HUES6 (cell line): Measurements from ENCODE around the gene L3HYPDH.

Source experiments
- H3K27ac ChIP-seq: 2 replicates; pipeline ENCODE4 v1.7.0; 2013; ENCODE audit warnings: low read depth, mild to moderate bottlenecking, low read length, inconsistent platforms
- H3K27me3 ChIP-seq: 2 replicates; pipeline ENCODE4 v1.6.1; 2013; ENCODE audit warnings: low read length; ENCODE audit not compliant: control insufficient read depth, insufficient read depth
- H3K36me3 ChIP-seq: 2 replicates; pipeline ENCODE4 v1.6.1; 2013; ENCODE audit warnings: low read length; ENCODE audit not compliant: control insufficient read depth, insufficient read depth
- H3K4me1 ChIP-seq: 2 replicates; pipeline ENCODE4 v1.6.1; 2013; ENCODE audit warnings: low read length; ENCODE audit not compliant: control insufficient read depth, insufficient read depth
- H3K4me3 ChIP-seq: 2 replicates; pipeline ENCODE4 v1.5.1; 2013; ENCODE audit warnings: low read depth, low read length
- H3K9ac ChIP-seq: one replicate; pipeline ENCODE4 v1.6.1; 2013; ENCODE audit warnings: mild to moderate bottlenecking, low read length
- H3K9me3 ChIP-seq: 2 replicates; pipeline ENCODE4 v1.6.1; 2013; ENCODE audit warnings: low read depth, low read length; ENCODE audit not compliant: control insufficient read depth, insufficient read depth

The L3HYPDH gene

DNA sequence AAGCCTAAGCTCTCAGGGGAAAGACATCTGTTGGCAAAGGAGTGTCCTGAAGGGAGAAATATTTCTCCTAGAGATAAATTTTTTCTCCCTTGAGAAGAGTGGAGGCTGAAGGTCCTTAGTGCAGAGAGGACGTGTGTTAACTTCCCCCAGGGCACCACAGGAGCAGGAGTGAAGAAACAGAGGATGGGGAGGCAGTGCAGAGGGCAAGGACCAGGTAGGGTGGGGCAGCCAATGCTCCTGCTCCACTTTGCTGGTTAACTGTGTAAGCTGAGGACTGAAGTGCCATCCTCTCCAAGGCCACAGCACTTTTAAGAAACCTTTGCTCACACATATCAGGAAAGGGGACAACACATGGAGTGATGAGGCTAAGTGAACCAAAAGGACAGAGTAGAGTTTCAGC, 4.0 kb downstream of the L3HYPDH start:
- H3K27ac ChIP-seq, result no peak overlapping the region

GRCh38 chr14:59478540-59478939, 5.7 kb downstream of the L3HYPDH start:
- peaks cover 13% of the 10 kb centered on the region for H3K4me1 ChIP-seq
- peaks cover 44% of the 10 kb centered on the region for H3K36me3 ChIP-seq
- no peak overlapping the region for H3K27ac ChIP-seq

More for the DNA sequence above, 4.0 kb downstream of the L3HYPDH start:
- H3K4me1 ChIP-seq, result peaks cover 13% of the 10 kb centered on the region
- no peak overlapping the region for H3K9ac ChIP-seq
- H3K4me3 ChIP-seq, result no peak overlapping the region
- no peaks in the 10 kb centered on the region for H3K9me3 ChIP-seq
- H3K36me3 ChIP-seq, result peaks cover 30% of the 10 kb centered on the region
- H3K27me3 ChIP-seq, result no peaks in the 10 kb centered on the region

GRCh38 chr14:59475709-59476108, 8.5 kb downstream of the L3HYPDH start:
- no peak overlapping the region for H3K9ac ChIP-seq
- H3K4me3 ChIP-seq, result no peak overlapping the region
- peaks cover 66% of the 10 kb centered on the region for H3K36me3 ChIP-seq
- no peak overlapping the region for H3K27ac ChIP-seq
- H3K9me3 ChIP-seq, result no peaks in the 10 kb centered on the region
- no peaks in the 10 kb centered on the region; the same call in none of the 2 replicates for H3K4me1 ChIP-seq
- no peaks in the 10 kb centered on the region for H3K27me3 ChIP-seq

More at GRCh38 chr14:59478540-59478939, 5.7 kb downstream of the L3HYPDH start:
- Histone ChIP-seq H3K9ac (no peak overlapping the region), H3K9me3 (no peaks in the 10 kb centered on the region), H3K4me3 (no peak overlapping the region), H3K27me3 (no peaks in the 10 kb centered on the region)

DNA sequence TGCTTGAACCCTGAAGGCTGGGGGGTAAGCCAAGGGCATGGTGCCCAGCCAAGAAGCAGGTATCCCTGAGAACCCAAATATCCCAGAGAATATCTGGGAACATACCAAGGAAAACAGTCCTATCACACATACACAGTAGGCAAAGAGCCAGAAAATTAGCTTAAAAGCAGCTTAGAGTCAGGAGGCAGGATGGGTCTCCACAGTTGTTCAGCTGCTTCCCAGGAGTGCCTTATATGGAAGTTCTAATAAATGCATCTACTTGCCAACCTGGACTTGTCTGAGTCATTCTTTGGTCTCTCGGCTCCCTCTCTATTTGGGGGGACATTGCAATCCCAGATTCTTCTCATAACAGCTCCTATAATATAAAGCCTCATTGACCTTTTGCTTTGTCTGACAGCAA, 10.0 kb downstream of the L3HYPDH start:
- Histone ChIP-seq H3K27ac (no peak overlapping the region), H3K9ac (no peak overlapping the region), H3K36me3 (peaks cover 76% of the 10 kb centered on the region), H3K4me3 (no peak overlapping the region), H3K4me1 (no peaks in the 10 kb centered on the region), H3K27me3 (no peaks in the 10 kb centered on the region), H3K9me3 (no peaks in the 10 kb centered on the region)

DNA sequence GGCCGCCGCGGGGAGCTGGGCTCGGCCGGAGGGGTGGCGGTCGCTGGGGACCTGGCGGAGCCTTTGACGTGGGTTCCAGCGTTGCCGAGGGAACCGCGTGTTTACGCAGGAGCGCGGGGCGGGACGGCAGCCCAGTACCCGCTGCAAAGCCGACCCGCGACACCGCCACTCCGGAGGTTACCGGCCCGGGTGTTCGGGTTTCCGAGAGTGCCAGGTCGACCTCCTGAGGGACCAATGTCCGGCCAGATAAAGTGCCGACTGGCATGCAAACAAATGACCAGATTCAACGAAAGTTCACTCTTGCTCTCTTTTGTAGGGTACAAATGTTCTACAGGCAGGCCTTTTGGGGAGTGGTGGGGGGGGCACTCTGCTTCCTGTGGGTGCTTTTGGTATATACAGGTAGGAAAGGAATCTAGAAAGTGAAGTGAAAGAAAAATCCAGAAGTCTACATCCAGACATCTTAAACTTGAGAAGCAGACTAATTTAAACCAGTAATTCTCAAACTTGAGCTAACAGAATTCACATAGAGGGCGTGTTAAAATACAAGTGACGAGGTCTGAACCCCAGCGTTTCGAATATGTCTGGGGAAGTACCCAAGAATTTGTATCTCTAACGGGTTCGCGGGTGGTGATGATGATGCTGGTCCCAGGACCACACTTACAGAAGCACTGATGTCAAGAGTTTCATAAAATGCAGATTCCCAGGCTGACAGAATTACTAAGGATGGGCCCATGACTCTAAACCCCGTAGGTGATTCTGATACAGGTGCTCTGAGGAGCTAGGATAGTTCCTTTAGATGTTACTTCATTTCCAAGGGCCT, 18.7 kb downstream of the L3HYPDH start, which contains the start of gene GPR135:
Gene GPR135, minus strand, starts transcription at position 65 of the 820 bp plus-strand sequence. CDS start 154 bp downstream, outside the sequence.
- Histone ChIP-seq H3K36me3 (peaks cover 11% of the 10 kb centered on the region), H3K4me1 (peaks cover 5% of the 10 kb centered on the region; the same call in 1 of the 2 replicates), H3K4me3 (peak within 1 kb of the TSS; percentile 86), H3K9me3 (no peaks in the 10 kb centered on the region), H3K9ac (peak within 1 kb of the TSS; percentile 61), H3K27ac (no peak within 1 kb of the TSS), H3K27me3 (peaks cover 36% of the 10 kb centered on the region)

GRCh38 chr14:59464486-59465315, 19.5 kb downstream of the L3HYPDH start:
- H3K4me1 ChIP-seq, result peaks cover 5% of the 10 kb centered on the region; the same call in 1 of the 2 replicates

GRCh38 chr14:59463787-59464485, 20.3 kb downstream of the L3HYPDH start:
- Histone ChIP-seq H3K4me1 (peaks cover 5% of the 10 kb centered on the region; the same call in 1 of the 2 replicates), H3K9ac (peak overlapping the region; percentile 61), H3K9me3 (no peaks in the 10 kb centered on the region), H3K27ac (no peak overlapping the region), H3K4me3 (peak overlapping the region; percentile 86), H3K36me3 (peaks cover 4% of the 10 kb centered on the region; the same call in 1 of the 2 replicates), H3K27me3 (peaks cover 36% of the 10 kb centered on the region)

More at GRCh38 chr14:59464486-59465315, 19.5 kb downstream of the L3HYPDH start:
- no peaks in the 10 kb centered on the region for H3K9me3 ChIP-seq
- peaks cover 4% of the 10 kb centered on the region for H3K36me3 ChIP-seq
- H3K4me3 ChIP-seq, result peak overlapping the region; percentile 86
- H3K27me3 ChIP-seq, result peaks cover 36% of the 10 kb centered on the region
- H3K9ac ChIP-seq, result peak overlapping the region; percentile 61
- H3K27ac ChIP-seq, result no peak overlapping the region

- Histone ChIP-seq H3K4me3 (no peak overlapping the region), H3K9ac (no peak overlapping the region), H3K4me1 (peaks cover 5% of the 10 kb centered on the region; the same call in 1 of the 2 replicates), H3K9me3 (no peaks in the 10 kb centered on the region), H3K36me3 (peaks cover 4% of the 10 kb centered on the region; the same call in 1 of the 2 replicates), H3K27me3 (peaks cover 36% of the 10 kb centered on the region), H3K27ac (no peak overlapping the region)
Observed at GRCh38 chr14:59461891-59462290, 22.3 kb downstream of the L3HYPDH start.

DNA sequence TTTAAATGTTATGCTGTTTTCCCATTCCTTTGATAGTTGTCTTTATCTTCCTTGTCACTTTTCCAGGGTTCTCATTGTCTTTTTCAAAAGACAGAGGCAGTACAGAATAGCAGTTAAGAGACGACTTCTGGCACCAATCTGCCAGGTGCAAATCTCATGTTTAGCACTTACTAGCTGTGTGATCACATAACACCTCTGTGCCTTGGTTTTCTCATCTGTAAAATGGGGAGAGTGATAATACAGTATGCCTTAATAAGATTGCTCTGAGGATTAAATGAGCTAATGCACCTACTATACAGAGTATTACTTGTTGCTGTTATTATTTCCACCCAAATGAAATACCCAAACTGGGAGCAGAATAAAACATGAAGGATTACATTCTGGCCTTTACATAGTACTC, 23.8 kb downstream of the L3HYPDH start:
- Histone ChIP-seq H3K4me1 (peaks cover 5% of the 10 kb centered on the region; the same call in 1 of the 2 replicates), H3K9me3 (no peaks in the 10 kb centered on the region), H3K27me3 (peaks cover 28% of the 10 kb centered on the region), H3K36me3 (peaks cover 4% of the 10 kb centered on the region; the same call in 1 of the 2 replicates), H3K27ac (no peak overlapping the region), H3K4me3 (no peak overlapping the region), H3K9ac (no peak overlapping the region)

DNA sequence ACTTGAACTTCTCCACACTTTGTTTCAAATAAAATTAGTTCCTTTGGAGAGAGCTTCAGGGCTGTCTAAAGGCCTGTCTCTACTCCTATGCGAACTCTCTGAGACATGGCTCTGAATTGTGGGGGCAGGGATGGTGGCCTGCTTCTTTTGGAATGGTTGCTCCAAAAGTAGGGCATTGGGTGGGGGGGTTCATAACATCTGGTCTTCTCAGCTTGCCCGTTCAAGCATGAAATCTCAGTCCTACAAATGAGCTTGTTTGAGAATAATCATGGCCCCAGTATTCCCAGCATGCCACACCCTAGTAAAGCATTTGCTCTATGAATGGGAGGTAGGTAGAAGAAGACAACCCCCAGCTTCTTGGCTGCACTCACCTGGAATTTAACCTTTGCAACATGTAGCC, 25.7 kb downstream of the L3HYPDH start:
- H3K4me3 ChIP-seq, result no peak overlapping the region
- peaks cover 11% of the 10 kb centered on the region for H3K27me3 ChIP-seq
- no peaks in the 10 kb centered on the region for H3K9me3 ChIP-seq
- no peaks in the 10 kb centered on the region for H3K4me1 ChIP-seq
- H3K36me3 ChIP-seq, result peaks cover 4% of the 10 kb centered on the region; the same call in 1 of the 2 replicates
- H3K9ac ChIP-seq, result no peak overlapping the region
- H3K27ac ChIP-seq, result no peak overlapping the region
